ENCODE results near the gene DBR1.
A peak's percentile ranks its signal among the peaks of the same experiment; 100 is the strongest.

DBR1 gene, protein sequence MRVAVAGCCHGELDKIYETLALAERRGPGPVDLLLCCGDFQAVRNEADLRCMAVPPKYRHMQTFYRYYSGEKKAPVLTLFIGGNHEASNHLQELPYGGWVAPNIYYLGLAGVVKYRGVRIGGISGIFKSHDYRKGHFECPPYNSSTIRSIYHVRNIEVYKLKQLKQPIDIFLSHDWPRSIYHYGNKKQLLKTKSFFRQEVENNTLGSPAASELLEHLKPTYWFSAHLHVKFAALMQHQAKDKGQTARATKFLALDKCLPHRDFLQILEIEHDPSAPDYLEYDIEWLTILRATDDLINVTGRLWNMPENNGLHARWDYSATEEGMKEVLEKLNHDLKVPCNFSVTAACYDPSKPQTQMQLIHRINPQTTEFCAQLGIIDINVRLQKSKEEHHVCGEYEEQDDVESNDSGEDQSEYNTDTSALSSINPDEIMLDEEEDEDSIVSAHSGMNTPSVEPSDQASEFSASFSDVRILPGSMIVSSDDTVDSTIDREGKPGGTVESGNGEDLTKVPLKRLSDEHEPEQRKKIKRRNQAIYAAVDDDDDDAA

DNA sequence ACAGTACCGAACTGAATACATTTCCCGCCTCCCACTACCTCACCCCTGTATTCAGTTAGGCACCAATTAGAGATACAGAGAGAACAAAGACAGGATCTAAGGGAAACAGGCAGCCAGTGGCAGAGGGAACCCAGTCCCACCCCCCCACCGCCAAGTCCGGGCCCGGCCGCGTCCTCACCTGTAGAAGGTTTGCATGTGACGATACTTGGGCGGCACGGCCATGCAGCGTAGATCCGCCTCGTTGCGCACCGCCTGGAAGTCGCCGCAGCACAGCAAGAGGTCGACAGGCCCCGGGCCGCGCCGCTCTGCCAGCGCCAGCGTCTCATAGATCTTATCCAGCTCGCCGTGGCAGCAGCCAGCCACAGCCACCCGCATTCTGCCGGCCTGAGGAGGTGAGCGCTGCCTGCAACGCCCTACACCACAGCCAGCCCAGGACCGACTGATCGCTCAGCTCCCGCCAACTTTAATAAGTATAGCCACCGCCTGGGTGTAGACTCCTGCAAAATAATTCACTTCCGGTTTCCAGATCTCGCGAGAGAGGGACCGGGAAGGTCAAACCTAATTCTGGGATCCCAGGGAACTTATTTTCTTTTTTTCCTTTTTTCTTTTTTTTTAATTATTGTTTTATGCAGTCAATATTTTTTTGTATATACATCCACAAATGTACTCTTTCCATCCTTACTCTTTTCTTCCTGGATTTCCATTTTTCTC, at the start of gene DBR1:
TSS of gene DBR1 (minus strand) at position 501 of the 711 bp plus-strand sequence. CDS start at position 375, 126 bp downstream.
- DNase-seq, result peak; percentile 55

DNA sequence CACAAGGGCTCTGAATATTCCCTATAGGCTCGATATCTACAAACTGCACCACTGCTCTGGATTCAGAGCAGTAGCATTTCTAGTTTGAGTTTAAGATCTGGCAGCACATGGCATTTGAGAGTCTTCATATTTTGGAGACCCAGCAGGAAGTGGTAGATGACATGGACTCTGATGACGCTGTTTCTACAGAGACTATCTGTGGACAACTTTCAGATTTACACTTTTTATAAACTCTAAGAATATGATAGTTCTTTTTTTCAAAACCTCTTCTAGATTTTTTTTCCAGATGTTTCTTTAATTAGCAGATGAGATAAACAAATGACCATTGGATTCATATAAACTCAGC, 48.2 kb upstream of the DBR1 start:
- no peak for DNase-seq

DNA sequence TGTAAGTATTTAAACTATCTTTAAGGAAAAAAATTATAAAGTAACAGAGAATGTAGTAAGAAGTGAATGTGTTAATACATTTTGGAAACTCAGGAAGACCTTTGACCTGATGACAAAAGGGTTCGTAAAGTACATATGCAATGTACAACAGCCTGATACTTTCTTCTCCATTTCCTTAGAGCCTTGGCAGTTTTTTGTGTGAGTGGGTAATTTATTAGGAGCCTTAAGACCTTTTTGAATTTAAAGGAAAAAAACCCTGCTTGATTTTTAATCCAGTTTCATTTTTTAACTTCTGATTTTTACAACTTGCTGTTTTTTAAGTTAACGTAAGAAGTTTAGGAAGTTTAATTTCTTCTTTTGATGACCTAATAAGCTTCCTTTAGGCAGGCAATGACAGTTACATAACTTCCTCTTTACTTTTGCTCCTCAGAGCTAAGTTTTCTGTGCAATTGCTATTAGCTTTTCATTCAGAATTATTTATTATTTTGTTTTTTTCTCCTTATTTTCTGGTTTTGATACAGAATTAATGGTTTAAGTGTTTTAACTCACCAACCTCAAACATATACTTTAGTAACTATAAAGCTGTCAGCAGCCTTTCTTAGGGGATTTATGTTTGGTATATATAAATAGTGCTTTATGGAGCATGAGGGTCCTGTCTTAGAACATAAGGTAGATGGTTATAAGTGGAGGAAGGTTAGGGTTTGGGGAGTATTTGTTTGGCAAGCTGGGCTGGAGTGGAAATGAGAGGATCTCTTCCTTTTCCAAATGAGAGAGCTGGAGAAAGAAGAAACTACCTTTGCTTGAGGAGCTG, 47.6 kb upstream of the DBR1 start:
- DNase-seq, result no peak

DNA sequence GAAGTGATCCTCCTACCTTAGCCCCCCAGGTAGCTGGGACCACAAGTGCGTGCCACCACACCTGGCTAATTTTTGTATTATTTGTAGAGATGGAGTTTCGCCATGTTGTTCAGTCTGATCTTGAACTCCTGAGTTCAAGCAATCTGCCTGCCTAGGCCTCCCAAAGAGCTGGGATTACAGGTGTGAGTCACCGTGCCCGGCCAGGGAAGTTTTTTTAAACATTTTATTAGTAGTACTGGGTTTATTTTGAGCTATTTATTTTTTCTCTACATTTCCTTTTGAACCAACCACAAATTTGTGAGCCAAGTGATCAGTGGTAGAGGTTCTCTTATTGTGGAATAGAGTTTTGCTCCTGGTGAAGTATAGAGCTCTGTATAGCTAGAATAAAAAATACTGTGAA, 46.1 kb upstream of the DBR1 start:
- no peak for DNase-seq

DNA sequence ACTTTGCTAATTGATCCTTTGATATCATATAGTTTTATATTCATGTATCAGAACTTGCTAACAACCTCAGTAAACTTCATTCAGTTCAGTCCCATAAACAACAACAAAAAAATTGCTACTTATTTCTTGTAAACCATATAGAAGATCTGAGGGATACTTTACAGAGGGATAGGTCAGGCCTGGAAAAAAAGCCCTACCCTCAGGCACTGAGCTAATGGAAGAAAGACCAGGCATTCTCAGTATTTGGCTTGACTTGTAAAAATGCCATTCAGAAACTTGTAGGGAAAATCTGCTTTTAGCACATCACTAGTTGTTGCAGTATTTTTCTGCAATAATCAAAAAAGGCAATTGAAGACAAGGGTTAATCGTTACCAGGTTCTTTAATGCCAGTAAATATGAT, 45.5 kb upstream of the DBR1 start:
- DNase-seq, result no peak

DNA sequence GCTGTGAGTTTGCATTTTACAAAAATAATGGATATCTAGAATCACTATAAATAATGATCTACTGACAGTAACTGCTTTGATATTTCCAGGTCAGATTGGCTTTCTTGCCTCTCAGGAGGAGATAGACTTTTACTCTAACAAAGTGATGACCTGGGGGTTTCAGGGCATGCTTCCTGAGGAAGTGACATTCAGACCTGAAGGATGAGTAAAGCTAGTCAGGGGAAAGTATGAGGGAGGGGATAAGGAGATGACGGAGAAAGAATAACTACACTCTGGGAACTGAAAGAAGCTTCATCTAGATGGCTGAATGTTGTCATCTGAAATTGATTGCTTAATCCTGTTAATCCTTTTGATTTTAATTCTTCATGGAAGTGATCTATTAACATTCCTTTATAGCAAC, 44.5 kb upstream of the DBR1 start:
- no peak for DNase-seq

DNA sequence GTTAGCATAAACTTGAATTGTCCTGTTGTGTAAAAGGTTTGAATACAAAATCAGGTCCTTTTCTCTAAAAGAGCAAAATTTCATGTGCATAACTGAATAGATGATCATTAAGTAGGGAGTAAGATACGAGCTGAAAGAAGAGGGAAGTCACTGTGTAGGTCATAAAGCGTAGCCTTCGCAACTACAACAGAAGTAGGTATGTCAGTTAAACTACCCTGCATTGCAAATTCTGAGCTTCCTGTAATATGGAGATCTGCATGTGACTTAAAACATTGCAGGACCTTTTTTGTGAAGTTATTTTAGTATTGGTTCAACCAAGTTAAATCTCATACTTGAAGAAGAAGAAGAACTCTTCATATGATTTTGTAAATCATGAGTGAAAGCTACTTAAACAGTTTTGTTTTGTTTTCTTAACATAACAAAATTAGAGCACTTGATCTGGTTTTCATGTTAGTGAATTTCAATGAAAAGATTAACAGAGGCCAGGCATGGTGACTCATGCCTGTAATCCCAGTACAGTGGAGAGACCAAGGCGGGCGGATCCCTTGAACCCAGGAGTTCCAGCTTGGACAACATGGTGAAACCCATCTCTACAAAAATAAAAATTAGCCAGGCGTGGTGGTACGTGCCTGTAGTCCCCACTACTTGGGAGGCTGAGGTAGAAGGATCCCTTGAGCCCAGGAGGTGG, 38.8 kb upstream of the DBR1 start:
- DNase-seq, result no peak

DNA sequence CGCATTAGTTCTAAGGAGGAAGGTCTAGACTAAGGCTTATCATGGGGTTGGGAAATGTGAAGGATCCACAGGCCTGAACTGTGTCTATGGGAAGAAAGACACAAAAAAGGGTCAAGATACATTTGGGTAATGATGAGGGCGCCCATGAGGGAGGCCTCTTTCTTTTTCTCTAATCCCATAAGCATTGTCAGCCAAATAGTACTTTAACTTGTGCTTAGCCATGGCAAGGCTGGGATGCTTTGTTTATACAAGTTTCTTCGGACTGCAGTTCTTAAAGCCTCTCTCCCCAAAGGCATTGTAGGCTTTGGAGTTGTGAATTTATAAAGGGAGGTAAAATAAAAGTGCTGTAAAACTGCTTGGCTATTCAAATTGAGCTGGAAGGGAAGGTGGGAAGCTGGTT, 35.8 kb upstream of the DBR1 start:
- no peak for DNase-seq

DNA sequence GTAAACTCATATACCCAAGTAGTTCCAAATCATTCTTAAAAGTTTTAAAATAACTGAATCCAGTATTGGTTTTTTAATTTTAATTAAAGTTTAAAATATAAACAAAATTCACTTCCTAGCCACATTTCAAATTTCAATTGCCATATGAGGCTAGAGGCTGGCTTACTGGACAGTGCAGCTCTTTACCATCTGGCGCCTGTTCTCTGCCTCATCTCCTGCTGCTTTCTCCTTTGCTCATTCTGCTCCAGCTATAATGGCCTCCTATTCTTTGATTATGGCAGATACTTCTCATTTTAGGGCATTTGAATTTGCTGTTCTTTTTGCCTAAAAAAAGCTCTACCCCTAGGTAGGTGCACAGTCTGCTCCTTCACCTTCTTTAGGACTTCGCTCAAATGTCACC, 31.5 kb upstream of the DBR1 start:
- DNase-seq, result no peak

DNA sequence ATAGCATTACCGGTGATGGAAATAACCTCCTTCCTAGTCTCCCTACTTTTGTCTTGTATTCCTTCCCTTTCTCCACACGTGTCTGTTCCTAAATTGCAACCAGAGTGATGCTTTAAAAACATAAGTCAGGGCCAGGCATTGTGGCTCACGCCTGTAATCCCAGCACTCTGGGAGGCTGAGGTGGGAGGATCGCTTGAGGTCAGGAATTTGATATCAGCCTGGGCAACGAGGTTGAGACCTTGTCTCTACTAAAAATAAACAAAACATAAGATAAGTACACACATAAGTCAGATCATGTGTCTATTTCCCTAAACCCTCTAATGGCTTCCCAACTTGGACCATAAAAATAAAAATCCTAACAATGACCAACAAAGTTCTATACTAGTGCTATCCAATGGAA, 30.8 kb upstream of the DBR1 start:
- no peak for DNase-seq

DNA sequence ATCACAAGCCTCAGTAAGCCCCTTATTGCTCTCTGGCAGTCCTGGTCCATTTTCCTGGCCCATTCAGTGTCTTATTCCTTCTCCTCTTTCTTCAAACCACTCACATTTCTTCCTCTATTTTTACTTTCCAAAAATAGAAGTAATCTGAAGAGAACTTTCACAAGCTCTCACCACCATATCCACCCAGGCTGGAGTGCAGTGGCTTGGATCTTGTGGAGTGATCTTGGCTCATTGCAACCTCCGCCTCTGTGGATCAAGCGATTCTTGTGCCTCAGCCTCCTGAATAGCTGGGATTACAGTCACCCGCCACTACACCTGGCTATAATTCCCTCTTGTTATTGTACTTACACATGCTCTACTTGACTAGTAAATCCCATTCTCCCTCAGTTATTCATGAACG, 29.2 kb upstream of the DBR1 start:
- DNase-seq, result no peak

DNA sequence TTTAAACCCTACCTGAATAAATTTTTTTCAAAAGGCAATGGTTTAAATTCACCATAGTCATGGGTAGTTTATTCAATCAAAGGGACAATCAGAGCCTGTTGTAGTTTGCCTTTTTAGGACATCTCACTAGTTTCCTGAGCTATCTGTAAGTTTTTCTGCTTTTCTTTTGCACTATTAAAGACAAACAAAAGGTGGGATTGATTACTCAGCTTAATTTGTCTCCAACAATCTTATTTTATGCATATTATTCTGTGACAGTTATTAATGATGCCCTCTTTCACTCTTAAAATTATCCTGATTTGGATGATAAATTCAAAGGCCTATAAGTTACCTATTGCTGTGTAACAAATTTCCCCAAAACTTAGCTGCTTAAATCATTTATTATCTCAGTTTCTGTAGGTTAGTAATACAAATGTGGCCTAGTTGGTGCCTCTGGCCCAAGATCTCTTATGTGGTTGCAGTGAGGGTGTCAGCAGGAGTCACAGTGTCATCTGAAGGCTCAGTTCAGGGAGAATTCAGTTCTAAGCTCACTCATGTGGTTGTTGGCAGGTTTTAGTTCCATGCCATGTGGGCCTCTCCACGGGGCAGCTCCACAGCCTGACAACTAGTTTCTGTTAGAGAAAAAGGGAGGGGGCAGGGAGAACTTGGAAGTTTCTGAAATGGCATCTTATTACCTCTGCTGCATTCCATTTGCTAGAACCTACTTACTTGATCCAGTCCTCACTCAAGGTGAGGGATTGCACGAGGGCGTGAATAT, 28.4 kb upstream of the DBR1 start:
- DNase-seq, result no peak

DNA sequence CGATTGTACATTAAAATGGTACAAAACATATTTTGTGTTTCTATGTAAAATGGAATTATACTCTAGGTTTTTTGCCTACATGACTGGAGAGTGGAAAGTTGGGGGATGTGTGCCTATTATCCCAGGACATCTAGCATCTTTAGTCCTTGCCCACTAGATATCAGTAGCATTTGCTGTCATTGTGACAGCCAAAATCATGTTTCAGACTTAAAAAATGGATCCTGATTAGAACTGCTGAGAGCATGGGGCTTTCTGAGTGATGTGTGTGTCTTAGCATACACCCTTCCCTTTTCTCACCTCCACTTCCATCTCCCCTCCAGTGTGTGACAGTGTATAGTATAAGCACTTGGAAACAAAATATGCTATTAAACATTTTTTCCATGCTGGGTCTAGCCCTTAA, 25.7 kb upstream of the DBR1 start:
- DNase-seq, result no peak

DNA sequence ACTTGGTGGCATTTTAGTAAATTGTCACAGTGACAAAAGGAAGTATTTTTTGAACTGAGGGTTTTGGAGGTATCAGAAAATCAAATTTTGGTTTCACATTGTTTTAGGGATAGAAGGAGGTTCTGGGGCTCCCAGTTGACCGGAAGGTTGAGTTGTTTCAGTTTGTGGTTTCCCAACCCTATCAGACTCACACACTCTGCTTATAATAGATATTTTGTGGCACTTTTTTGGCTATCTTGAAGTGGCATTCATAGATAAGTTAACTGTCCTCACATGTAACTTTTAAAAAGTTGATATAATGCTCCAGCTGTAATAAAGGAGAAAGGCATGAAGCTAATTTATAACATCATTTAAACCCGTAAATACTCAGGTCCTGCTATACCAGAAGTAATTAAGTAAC, 25.1 kb upstream of the DBR1 start:
- DNase-seq, result no peak

DNA sequence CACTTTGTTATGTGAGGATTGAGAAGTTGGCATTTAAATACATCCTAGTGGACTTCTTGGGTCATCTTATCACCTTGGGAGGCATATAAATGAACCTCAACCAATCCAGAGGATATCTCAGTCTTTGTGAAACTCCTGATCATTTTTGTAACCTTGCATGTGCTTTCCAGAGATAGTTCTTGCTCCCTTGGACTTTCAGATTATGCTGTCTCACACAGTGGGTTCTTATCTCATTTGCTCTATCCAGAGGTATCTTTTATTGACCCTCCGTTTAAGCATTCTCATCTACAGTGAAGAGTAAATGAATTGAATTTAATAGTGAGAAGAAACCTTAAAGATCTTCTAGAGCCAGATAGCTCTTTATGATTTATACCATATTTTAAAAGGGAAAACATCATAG, 22.8 kb upstream of the DBR1 start:
- no peak for DNase-seq

DNA sequence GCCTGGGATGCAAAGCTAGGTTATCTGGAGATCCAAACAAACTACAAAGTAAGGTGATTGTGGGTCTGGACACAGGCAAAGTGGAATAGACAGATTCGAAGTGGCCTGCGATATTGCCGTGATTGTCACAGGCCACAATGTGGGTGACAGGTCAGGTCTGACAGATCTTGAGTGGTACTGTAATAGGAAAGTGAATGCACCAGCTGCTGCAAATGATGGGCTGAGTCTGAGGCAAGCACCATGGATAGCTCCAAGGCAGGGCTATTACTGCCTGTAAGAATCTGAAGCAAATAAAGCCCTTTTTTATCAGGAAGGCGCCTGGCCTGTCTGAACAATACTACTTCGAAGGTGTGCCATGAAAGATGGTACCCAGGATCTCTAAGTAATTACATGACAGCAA, 22.3 kb upstream of the DBR1 start:
- no peak for DNase-seq

DNA sequence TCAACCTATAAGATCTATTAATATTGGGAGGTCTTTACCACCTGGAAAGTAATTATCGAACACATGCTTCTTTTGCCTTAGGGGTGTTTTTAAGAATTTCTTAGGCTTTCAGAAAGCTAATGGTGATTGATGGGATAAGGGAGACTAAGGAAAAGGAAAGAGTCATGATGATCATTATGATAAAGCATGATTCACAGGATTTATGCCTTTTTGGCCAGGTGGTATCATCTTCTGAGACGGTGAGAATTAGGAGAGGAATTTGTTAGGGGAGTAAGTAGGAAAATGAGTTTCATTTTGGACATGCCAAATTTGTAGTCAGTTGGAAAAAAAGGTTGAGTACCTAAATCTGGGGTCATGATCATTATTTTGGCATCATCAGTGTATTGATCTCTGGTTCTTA, 21.3 kb upstream of the DBR1 start:
- DNase-seq, result no peak

DNA sequence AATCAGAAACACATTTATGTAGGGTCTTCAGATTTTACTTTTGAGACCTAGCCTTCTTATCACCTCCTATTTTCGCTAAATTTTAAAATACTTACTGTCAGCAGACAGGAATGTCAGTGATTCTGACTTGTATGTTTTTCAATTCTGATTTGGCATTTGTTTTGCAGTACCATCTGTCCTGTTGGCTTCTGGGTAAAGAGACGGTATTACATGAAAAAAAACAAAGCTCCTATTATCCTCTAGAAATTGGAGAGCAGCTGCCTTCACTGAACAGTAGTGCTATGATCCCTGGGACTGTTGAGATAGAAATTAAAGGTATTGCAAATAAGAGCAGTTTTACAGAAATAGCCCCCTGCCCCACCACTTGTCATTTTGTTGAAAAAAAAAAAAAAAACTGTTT, 20.8 kb upstream of the DBR1 start:
- DNase-seq, result no peak

DNA sequence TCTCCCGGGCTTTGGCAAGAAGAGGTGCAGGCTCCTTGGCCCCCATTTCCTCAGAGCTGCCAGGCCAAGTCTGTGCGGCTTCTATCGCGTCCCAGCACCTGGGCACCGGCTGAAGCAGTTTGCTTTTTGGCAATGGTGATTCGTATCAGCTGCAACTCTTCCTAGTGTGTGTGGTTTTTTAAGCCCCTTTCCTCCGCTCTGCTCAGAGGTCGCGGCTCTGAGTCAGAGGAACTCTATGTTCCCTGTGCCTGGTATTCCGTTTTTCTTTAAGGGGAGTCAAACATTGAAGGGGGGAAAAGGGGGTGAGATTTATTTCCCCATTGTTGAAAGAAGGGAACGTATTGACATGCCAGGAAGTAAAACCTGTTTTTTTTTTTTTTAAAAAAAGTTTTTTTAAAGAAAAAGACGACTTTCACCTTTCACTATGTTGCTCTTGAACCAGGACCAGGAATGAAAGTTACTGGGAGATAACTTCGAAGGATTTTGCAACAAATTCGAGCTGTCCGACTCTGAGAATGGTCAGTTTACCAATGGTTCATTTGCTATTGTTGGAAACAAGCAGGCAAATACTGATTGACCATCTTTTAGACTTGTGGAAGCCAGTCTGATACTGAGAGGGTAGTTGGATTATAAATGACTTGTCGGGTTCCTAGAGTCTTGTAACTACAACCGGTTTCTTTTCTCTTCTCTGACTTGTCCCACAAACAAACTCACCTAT, 13.5 kb upstream of the DBR1 start:
- DNase-seq, result no peak

DNA sequence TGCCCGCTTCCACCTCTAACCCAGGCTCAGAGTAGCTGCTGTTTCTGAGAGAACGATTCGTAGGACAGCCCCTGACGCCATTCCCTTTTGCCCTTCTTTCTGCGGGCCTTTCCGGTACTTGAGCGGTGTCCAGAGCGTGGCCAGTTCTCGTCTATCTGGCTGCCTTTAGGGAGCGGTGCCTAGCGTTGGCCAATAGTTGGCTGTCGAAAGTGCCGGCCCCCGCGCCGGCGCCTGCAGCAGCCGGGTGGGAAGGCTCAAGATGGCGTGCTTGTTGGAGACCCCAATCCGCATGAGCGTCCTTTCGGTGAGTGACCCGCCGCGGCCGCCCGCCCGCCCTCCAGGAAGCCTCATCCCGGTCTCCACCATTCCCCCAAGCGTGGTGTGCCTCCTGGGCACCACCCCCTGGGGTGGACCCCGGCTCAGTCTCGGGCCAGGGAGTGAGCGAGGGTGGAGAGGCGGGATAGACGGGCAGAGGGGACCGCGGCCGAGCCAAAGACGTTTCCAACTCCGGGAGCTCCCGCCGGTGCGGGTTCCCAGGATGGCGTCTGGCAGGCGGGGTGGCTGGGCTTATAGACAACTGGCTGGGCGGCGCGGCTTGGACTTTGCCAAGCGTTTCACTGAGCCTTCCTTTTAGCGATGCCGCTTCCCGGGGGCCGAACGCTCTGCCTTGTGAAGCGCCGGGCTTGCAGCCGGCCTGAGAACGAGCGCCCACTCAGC, 12.7 kb upstream of the DBR1 start, which contains the start of gene ARMC8:
TSS of gene ARMC8 (plus strand) at position 6 of the 717 bp plus-strand sequence. CDS start at position 260, 254 bp downstream.
- DNase-seq, result peak; percentile 53
